HPDE6-E6E7 (cell line): ENCODE results near the gene PTPRN2.

ENCODE experiments used
- DNase-seq: peaks from one replicate; pipeline ENCODE4 v3.0.0; 2011; ENCODE audit warnings: missing footprints; ENCODE audit errors: extremely low spot score

PTPRN2 gene

GRCh38 chr7:158401295-158401694 lies 186.3 kb downstream of the PTPRN2 start:
- no peak for DNase-seq

- DNase-seq: no peak
Measured at GRCh38 chr7:158400601-158401225, 186.9 kb downstream of the PTPRN2 start.

GRCh38 chr7:158399762-158400161 lies 187.9 kb downstream of the PTPRN2 start:
- no peak for DNase-seq

- no peak for DNase-seq
Measured at GRCh38 chr7:158398750-158399149, 188.9 kb downstream of the PTPRN2 start.

GRCh38 chr7:158397885-158398284 lies 189.7 kb downstream of the PTPRN2 start:
- no peak for DNase-seq

GRCh38 chr7:158396982-158397862 lies 190.4 kb downstream of the PTPRN2 start:
- no peak for DNase-seq

- no peak for DNase-seq
Measured at GRCh38 chr7:158396301-158396905, 191.2 kb downstream of the PTPRN2 start.

- no peak for DNase-seq
Measured at GRCh38 chr7:158395780-158396278, 191.8 kb downstream of the PTPRN2 start.

GRCh38 chr7:158395349-158395748 lies 192.3 kb downstream of the PTPRN2 start:
- DNase-seq: no peak

- DNase-seq: no peak
Measured at GRCh38 chr7:158394936-158395335, 192.7 kb downstream of the PTPRN2 start.

GRCh38 chr7:158393926-158394625 lies 193.5 kb downstream of the PTPRN2 start:
- DNase-seq: no peak

- no peak for DNase-seq
Measured at GRCh38 chr7:158392251-158392650, 195.4 kb downstream of the PTPRN2 start.

GRCh38 chr7:158391541-158391940 lies 196.1 kb downstream of the PTPRN2 start:
- DNase-seq: no peak

GRCh38 chr7:158391141-158391540 lies 196.5 kb downstream of the PTPRN2 start:
- DNase-seq: no peak

- no peak for DNase-seq
Measured at GRCh38 chr7:158390460-158390859, 197.2 kb downstream of the PTPRN2 start.

GRCh38 chr7:158389514-158390425 lies 197.9 kb downstream of the PTPRN2 start:
- DNase-seq: no peak

GRCh38 chr7:158388928-158389327 lies 198.7 kb downstream of the PTPRN2 start:
- no peak for DNase-seq

- DNase-seq: no peak
Measured at GRCh38 chr7:158388072-158388471, 199.6 kb downstream of the PTPRN2 start.

GRCh38 chr7:158387546-158387891 lies 200.1 kb downstream of the PTPRN2 start:
- no peak for DNase-seq

- DNase-seq: no peak
Measured at GRCh38 chr7:158386866-158387545, 200.6 kb downstream of the PTPRN2 start.

- no peak for DNase-seq
Measured at GRCh38 chr7:158386355-158386618, 201.3 kb downstream of the PTPRN2 start.
